H9 (cell line): ENCODE results near the gene IP6K2. TPM values are rescaled to one million over a fixed set of nuclear protein-coding genes. Genes with fewer than 3 reads are reported as not detected.

Experiments
- DNase-seq: peaks from one replicate; pipeline ENCODE4 v3.0.0-alpha.2; 2017
- H2AFZ ChIP-seq: one replicate; pipeline ENCODE4 v1.6.1; 2013; ENCODE audit warnings: mild to moderate bottlenecking, low read length, control low read depth, moderate library complexity
- H2AK5ac ChIP-seq: 2 replicates; pipeline ENCODE4 v1.6.1; 2013; ENCODE audit warnings: low read length, control low read depth, mixed read lengths; ENCODE audit not compliant: insufficient read length
- H2BK120ac ChIP-seq: one replicate; pipeline ENCODE4 v1.6.1; 2013; ENCODE audit warnings: low read depth, mild to moderate bottlenecking, low read length, control low read depth, inconsistent platforms; ENCODE audit not compliant: poor library complexity, severe bottlenecking
- H2BK12ac ChIP-seq: 2 replicates; pipeline ENCODE4 v1.6.1; 2013; ENCODE audit warnings: low read length, control low read depth, mixed read lengths, low read depth; ENCODE audit not compliant: insufficient read length
- H2BK15ac ChIP-seq: 2 replicates; pipeline ENCODE4 v1.6.1; 2013; ENCODE audit warnings: low read depth, low read length, control low read depth
- H2BK20ac ChIP-seq: one replicate; pipeline ENCODE4 v1.6.1; 2013; ENCODE audit warnings: low read depth, mild to moderate bottlenecking, low read length, control low read depth, inconsistent platforms; ENCODE audit not compliant: poor library complexity, severe bottlenecking
- H2BK5ac ChIP-seq: 2 replicates; pipeline ENCODE4 v1.6.1; 2013; ENCODE audit warnings: low read length, control low read depth, mixed read lengths; ENCODE audit not compliant: insufficient read length
- H3K14ac ChIP-seq: 2 replicates; pipeline ENCODE4 v1.6.1; 2013; ENCODE audit warnings: low read length, control low read depth; ENCODE audit not compliant: insufficient read depth
- H3K18ac ChIP-seq: 2 replicates; pipeline ENCODE4 v1.6.1; 2013; ENCODE audit warnings: low read depth, mild to moderate bottlenecking, mixed read lengths, low read length, control low read depth; ENCODE audit not compliant: insufficient read length
- H3K23ac ChIP-seq: 2 replicates; pipeline ENCODE4 v1.6.1; 2013; ENCODE audit warnings: low read length, control low read depth, mixed read lengths, low read depth; ENCODE audit not compliant: insufficient read length
- H3K23me2 ChIP-seq: 2 replicates; pipeline ENCODE4 v1.6.1; 2013; ENCODE audit warnings: low read depth, mild to moderate bottlenecking, mixed read lengths, low read length, control low read depth; ENCODE audit not compliant: insufficient read length, poor library complexity, severe bottlenecking
- H3K27ac ChIP-seq: 2 replicates; pipeline ENCODE4 v1.5.1; 2013; ENCODE audit warnings: low read length, control low read depth, mixed read lengths, low read depth; ENCODE audit not compliant: insufficient read length
- H3K27me3 ChIP-seq: 2 replicates; pipeline ENCODE4 v1.6.1; 2013; ENCODE audit warnings: low read length, control low read depth, inconsistent platforms; ENCODE audit not compliant: insufficient read depth
- H3K4ac ChIP-seq: 2 replicates; pipeline ENCODE4 v1.6.1; 2013; ENCODE audit warnings: low read depth, mild to moderate bottlenecking, control low read depth, inconsistent platforms, low read length, moderate library complexity
- H3K4me1 ChIP-seq: 2 replicates; pipeline ENCODE4 v1.6.1; 2013; ENCODE audit warnings: low read length, control low read depth, inconsistent platforms; ENCODE audit not compliant: insufficient read depth
- H3K4me2 ChIP-seq: 2 replicates; pipeline ENCODE4 v1.6.1; 2013; ENCODE audit warnings: low read length, control low read depth, mixed read lengths; ENCODE audit not compliant: insufficient read length, insufficient read depth
- H3K56ac ChIP-seq: 2 replicates; pipeline ENCODE4 v1.6.1; 2013; ENCODE audit warnings: low read depth, mild to moderate bottlenecking, mixed read lengths, low read length, control low read depth; ENCODE audit not compliant: insufficient read length
- H3K79me1 ChIP-seq: 2 replicates; pipeline ENCODE4 v1.6.1; 2013; ENCODE audit warnings: low read depth, mild to moderate bottlenecking, moderate library complexity, low read length, control low read depth, inconsistent platforms; ENCODE audit not compliant: insufficient read depth, poor library complexity, severe bottlenecking
- H3K79me2 ChIP-seq: 2 replicates; pipeline ENCODE4 v1.6.1; 2013; ENCODE audit warnings: low read length, control low read depth, inconsistent platforms; ENCODE audit not compliant: insufficient read depth
- H3K9ac ChIP-seq: 2 replicates; pipeline ENCODE4 v1.6.1; 2013; ENCODE audit warnings: low read length, control low read depth, mixed read lengths; ENCODE audit not compliant: insufficient read length; ENCODE audit errors: extremely low read depth
- H3K9me3 ChIP-seq: one replicate; pipeline ENCODE4 v1.6.1; 2013; ENCODE audit warnings: low read depth, low read length, inconsistent platforms; ENCODE audit not compliant: control insufficient read depth
- H3T11ph ChIP-seq: one replicate; pipeline ENCODE4 v1.6.1; 2013; ENCODE audit warnings: mild to moderate bottlenecking, low read length, control low read depth, inconsistent platforms
- H4K20me1 ChIP-seq: one replicate; pipeline ENCODE4 v1.6.1; 2013; ENCODE audit not compliant: control insufficient read depth, insufficient read length, insufficient read depth
- H4K5ac ChIP-seq: 2 replicates; pipeline ENCODE4 v1.6.1; 2013; ENCODE audit warnings: low read depth, mild to moderate bottlenecking, mixed read lengths, low read length, control low read depth; ENCODE audit not compliant: insufficient read length
- H4K8ac ChIP-seq: replicated peaks from 2 replicates; pipeline ENCODE4 v1.6.1; 2013; ENCODE audit warnings: low read length, control low read depth, mixed read lengths, low read depth; ENCODE audit not compliant: insufficient read length
- H4K91ac ChIP-seq: 2 replicates; pipeline ENCODE4 v1.6.1; 2013; ENCODE audit warnings: low read depth, mild to moderate bottlenecking, moderate library complexity, mixed read lengths, low read length, control low read depth; ENCODE audit not compliant: insufficient read length
- H3K27ac Mint-ChIP-seq, 3 experiments: 2 replicates in 2 of 3; 3 replicates in 1 of 3; pipeline ENCODE4 v1.8.0; 2020 to 2021; ENCODE audit warnings: mixed read lengths in 3 of 3, mild to moderate bottlenecking in 1 of 3, moderate library complexity in 1 of 3
- H3K27me3 Mint-ChIP-seq: 2 replicates; pipeline ENCODE4 v1.8.0; 2021; ENCODE audit warnings: low read depth, mild to moderate bottlenecking, moderate library complexity, mixed read lengths
- H3K36me3 Mint-ChIP-seq, 3 experiments: 2 replicates in 2 of 3; 3 replicates in 1 of 3; pipeline ENCODE4 v1.8.0; 2020 to 2021; ENCODE audit warnings: low read depth in 3 of 3, mixed read lengths in 3 of 3; ENCODE audit not compliant: insufficient read depth in 1 of 3
- H3K4me1 Mint-ChIP-seq, 2 experiments: 2 replicates each; pipeline ENCODE4 v1.8.0; 2020; ENCODE audit warnings: mixed read lengths in 2 of 2
- H3K4me3 Mint-ChIP-seq, 2 experiments: 2 replicates in 1 of 2; 3 replicates in 1 of 2; pipeline ENCODE4 v1.8.0; 2020 to 2021; ENCODE audit warnings: mild to moderate bottlenecking in 2 of 2, mixed read lengths in 2 of 2, moderate library complexity in 1 of 2
- H3K9me3 Mint-ChIP-seq, 2 experiments: 2 replicates in 1 of 2; 3 replicates in 1 of 2; pipeline ENCODE4 v1.8.0; 2020; ENCODE audit warnings: mild to moderate bottlenecking in 2 of 2, mixed read lengths in 2 of 2, moderate library complexity in 1 of 2
- CTCF ChIP-seq: fragments of 200-600 bp; sonication (generic); conservative IDR thresholded peaks from 3 replicates; pipeline ENCODE4 v1.8.0; 2021; ENCODE audit warnings: antibody characterized with exemption, mild to moderate bottlenecking
- WGBS: extraction: QIAGEN DNeasy Blood & Tissue Kit; methylation state at CpG from one replicate; pipeline ENCODE4 v1.1.7; 2013; ENCODE audit warnings: missing lambda C conversion rate, low lambda C conversion rate, mixed read lengths; ENCODE audit not compliant: insufficient read length; ENCODE audit errors: extremely low coverage; 5-methylcytosine and 5-hydroxymethylcytosine counted together
- total RNA-seq: library from RNA; stranded (reverse); gene quantifications from 2 replicates; pipeline ENCODE4 v1.2.1, GENCODE V29; 2021

IP6K2 gene
- total RNA-seq, 1 experiment from 2014 or later: 94.7 TPM

GRCh38 chr3:48682786-48683185 is 34.2 kb downstream of the IP6K2 start:
- no CpG with 5 or more reads among the region's 9 CpGs for WGBS
- H3K36me3 Mint-ChIP-seq: peaks cover 30 to 65% (median 53%) of the 10 kb centered on the region in 3 experiments

More at GRCh38 chr3:48682786-48683185, 34.2 kb downstream of the IP6K2 start:
- Histone ChIP-seq H4K91ac (no peak overlapping the region), H3K23ac (no peak overlapping the region), H2BK5ac (no peak overlapping the region), H4K20me1 (no peaks in the 10 kb centered on the region), H2BK120ac (no peak overlapping the region), H3K23me2 (peaks cover 8% of the 10 kb centered on the region), H4K5ac (no peak overlapping the region), H3K4me1 (peaks cover 4% of the 10 kb centered on the region; the same call in 1 of the 2 replicates), H2AFZ (no peak overlapping the region), H3K4ac (no peak overlapping the region), H2BK12ac (no peak overlapping the region), H3K79me1 (peaks cover 3% of the 10 kb centered on the region), H3K9ac (no peak overlapping the region), H3K27ac (no peak overlapping the region), H4K8ac (no peak overlapping the region), H2BK15ac (no peak overlapping the region), H3K79me2 (peaks cover 5% of the 10 kb centered on the region; the same call in 1 of the 2 replicates), H3K14ac (no peak overlapping the region), H3K4me2 (no peak overlapping the region), H3K56ac (no peak overlapping the region), H2BK20ac (no peak overlapping the region), H3K27me3 (no peaks in the 10 kb centered on the region), H3K18ac (no peak overlapping the region), H3K9me3 (no peaks in the 10 kb centered on the region), H3T11ph (no peak overlapping the region), H2AK5ac (no peak overlapping the region)
- Mint-ChIP-seq H3K4me1 (peaks cover 17 to 21% of the 10 kb centered on the region in 2 experiments), H3K4me3 (peak overlapping the region in 1 of 2 experiments; percentile 22; a peak in 2 of 5 replicates), H3K27ac (no peak overlapping the region; a peak in 1 of 7 replicates), H3K9me3 (no peaks in the 10 kb centered on the region), H3K27me3 (no peaks in the 10 kb centered on the region; the same call in 1 of the 2 replicates)
- no peak for TF ChIP-seq CTCF
- no peak for DNase-seq
